Caco-2 (cell line): ENCODE data around the gene FOXP1. TPM values are rescaled to one million over a fixed set of nuclear protein-coding genes. Genes with fewer than 3 reads are reported as not detected.

Experiments used
- BruUV-seq: library from RNA; stranded (reverse); fragments of 400-500 nt; replicated peaks from 2 replicates; lab custom pipeline; 2021; lab: Mats Ljungman, UMichigan
- CTCF ChIA-PET: fragments of 300-600 bp; sonication (Branson Sonifier 250); formaldehyde crosslinking; loops from one replicate; lab custom pipeline; 2022; ENCODE audit warnings: antibody characterized with exemption; lab: Charles Lee
- POLR2A ChIA-PET: fragments of 300-600 bp; sonication (Branson Sonifier 250); formaldehyde crosslinking; loops from one replicate; lab custom pipeline; 2022; ENCODE audit warnings: antibody characterized with exemption; lab: Charles Lee
- DNase-seq, 2 experiments: peaks; one replicate each; pipeline versions ENCODE4 v3.0.0 to v3.0.0-alpha.2; 2020 to 2022
- H3K27me3 ChIP-seq: replicated peaks from 2 replicates; pipeline ENCODE4 v1.6.0; 2011; ENCODE audit warnings: low read length; ENCODE audit not compliant: control insufficient read depth, insufficient read depth
- H3K36me3 ChIP-seq: 2 replicates; pipeline ENCODE4 v1.5.1; 2011; ENCODE audit warnings: low read length; ENCODE audit not compliant: control insufficient read depth, insufficient read depth
- H3K4me1 ChIP-seq: fragments of 250-450 bp; sonication (Bioruptor Pico); 2 replicates; pipeline ENCODE4 v1.5.1; 2020; ENCODE audit warnings: mild to moderate bottlenecking
- H3K4me3 ChIP-seq: 2 replicates; pipeline ENCODE4 v1.5.1; 2011; ENCODE audit warnings: low read depth, mild to moderate bottlenecking, control low read depth, low read length
- H3K9me3 ChIP-seq: fragments of 250-450 bp; sonication (Bioruptor Pico); 2 replicates; pipeline ENCODE4 v1.5.1; 2020; ENCODE audit warnings: mild to moderate bottlenecking, moderate library complexity
- H3K27ac Mint-ChIP-seq: one replicate; pipeline ENCODE4 v1.8.0; 2022; ENCODE audit warnings: mixed read lengths; ENCODE audit not compliant: unreplicated experiment
- H3K27me3 Mint-ChIP-seq: one replicate; pipeline ENCODE4 v1.8.0; 2022; ENCODE audit warnings: mixed read lengths; ENCODE audit not compliant: insufficient read depth, unreplicated experiment
- H3K36me3 Mint-ChIP-seq: one replicate; pipeline ENCODE4 v1.8.0; 2022; ENCODE audit warnings: mild to moderate bottlenecking, mixed read lengths; ENCODE audit not compliant: insufficient read depth, unreplicated experiment
- H3K4me1 Mint-ChIP-seq: one replicate; pipeline ENCODE4 v1.8.0; 2022; ENCODE audit warnings: low read depth, mixed read lengths; ENCODE audit not compliant: unreplicated experiment
- H3K4me3 Mint-ChIP-seq: one replicate; pipeline ENCODE4 v1.8.0; 2022; ENCODE audit warnings: mild to moderate bottlenecking, moderate library complexity, mixed read lengths; ENCODE audit not compliant: unreplicated experiment
- H3K9me3 Mint-ChIP-seq: one replicate; pipeline ENCODE4 v1.8.0; 2022; ENCODE audit warnings: mixed read lengths; ENCODE audit not compliant: unreplicated experiment
- CTCF ChIP-seq, 2 experiments: fragments of 200-600 bp in 1 of 2; IDR thresholded peaks; 1 replicate in 1 of 2; 2 replicates in 1 of 2; pipeline versions ENCODE4 v1.5.1 to v1.8.0; 2011 to 2022; ENCODE audit warnings: antibody characterized with exemption in 1 of 2, control low read depth in 1 of 2, inconsistent platforms in 1 of 2, low read depth in 1 of 2, low read length in 1 of 2, mild to moderate bottlenecking in 1 of 2, moderate library complexity in 1 of 2; ENCODE audit not compliant: insufficient read depth in 1 of 2, severe bottlenecking in 1 of 2, unreplicated experiment in 1 of 2
- intact Hi-C: fragments of 100-400 bp; cut with micrococcal nuclease; formaldehyde crosslinking; loops from one replicate; pipeline ENCODE4 v1.10.0; 2022; ENCODE audit not compliant: unreplicated experiment
- total RNA-seq: library from RNA; stranded (reverse); gene quantifications from 2 replicates; pipeline ENCODE4 v1.2.3, GENCODE V29; 2022

FOXP1 gene
- total RNA-seq, 1 experiment from 2014 or later: 131 TPM

- Mint-ChIP-seq H3K4me1 (no peaks in the 10 kb centered on the region), H3K27me3 (no peaks in the 10 kb centered on the region), H3K9me3 (peaks cover 8% of the 10 kb centered on the region), H3K27ac (no peak overlapping the region), H3K36me3 (no peaks in the 10 kb centered on the region), H3K4me3 (no peak overlapping the region)
- ChIA-PET POLR2A (no interaction called here), CTCF (no interaction called here)
- Histone ChIP-seq H3K36me3 (no peaks in the 10 kb centered on the region), H3K4me1 (no peaks in the 10 kb centered on the region), H3K9me3 (no peaks in the 10 kb centered on the region), H3K27me3 (no peaks in the 10 kb centered on the region), H3K4me3 (no peak overlapping the region)
- no TSS peak for BruUV-seq
- TF ChIP-seq CTCF (IDR thresholded peaks at IDR 0.05; ENCODE audit: insufficient read depth in 1 of 2, low read depth in 1 of 2, low read length in 1 of 2, severe bottlenecking in 1 of 2, unreplicated experiment in 1 of 2): no peak
- DNase-seq: no peak
- intact Hi-C loops: no loop called here
Measured at GRCh38 chr3:71628522-71628921, 45.0 kb upstream of the FOXP1 start.

- Mint-ChIP-seq H3K27me3 (no peaks in the 10 kb centered on the region), H3K36me3 (no peaks in the 10 kb centered on the region), H3K9me3 (peaks cover 8% of the 10 kb centered on the region), H3K4me3 (no peak overlapping the region), H3K27ac (no peak overlapping the region), H3K4me1 (no peaks in the 10 kb centered on the region)
- intact Hi-C loops: no loop called here
- DNase-seq: no peak
- no peaks in the 10 kb centered on the region for H3K9me3 ChIP-seq
- no peaks in the 10 kb centered on the region for H3K27me3 ChIP-seq
- CTCF ChIA-PET: no interaction called here
- no peak for TF ChIP-seq CTCF (IDR thresholded peaks at IDR 0.05; ENCODE audit: insufficient read depth in 1 of 2, low read depth in 1 of 2, low read length in 1 of 2, severe bottlenecking in 1 of 2, unreplicated experiment in 1 of 2)
- BruUV-seq: no TSS peak
- POLR2A ChIA-PET: no interaction called here
- no peaks in the 10 kb centered on the region for H3K36me3 ChIP-seq
- no peak overlapping the region for H3K4me3 ChIP-seq
- no peaks in the 10 kb centered on the region for H3K4me1 ChIP-seq
Measured at GRCh38 chr3:71625676-71626075, 42.1 kb upstream of the FOXP1 start.

GRCh38 chr3:71621825-71622537, 38.5 kb upstream of the FOXP1 start:
- TF ChIP-seq CTCF (IDR thresholded peaks at IDR 0.05; ENCODE audit: insufficient read depth in 1 of 2, low read depth in 1 of 2, low read length in 1 of 2, severe bottlenecking in 1 of 2, unreplicated experiment in 1 of 2): no peak
- H3K27me3 Mint-ChIP-seq: no peaks in the 10 kb centered on the region
- intact Hi-C loops: no loop called here

More at GRCh38 chr3:71621825-71622537, 38.5 kb upstream of the FOXP1 start:
- H3K4me3 ChIP-seq: no peak overlapping the region
- no peaks in the 10 kb centered on the region for H3K9me3 ChIP-seq
- H3K4me1 ChIP-seq: no peaks in the 10 kb centered on the region
- POLR2A ChIA-PET: no interaction called here
- H3K36me3 ChIP-seq: no peaks in the 10 kb centered on the region
- Mint-ChIP-seq H3K36me3 (no peaks in the 10 kb centered on the region), H3K27ac (no peak overlapping the region), H3K4me3 (no peak overlapping the region), H3K4me1 (no peaks in the 10 kb centered on the region), H3K9me3 (peaks cover 8% of the 10 kb centered on the region)
- DNase-seq: no peak
- BruUV-seq: no TSS peak
- no peaks in the 10 kb centered on the region for H3K27me3 ChIP-seq
- CTCF ChIA-PET: no interaction called here
